CD4-positive, alpha-beta T cell (primary cell): Measurements from ENCODE around the gene GDPD5. TPM values are rescaled to one million over a fixed set of nuclear protein-coding genes. Genes with fewer than 3 reads are reported as not detected.

Experiments
- ATAC-seq: fragments of 200-7000 bp; cut with Tn5 transposase; one replicate; pipeline ENCODE4 v1.10.0; 2022; ENCODE audit warnings: mild to moderate bottlenecking; ENCODE audit not compliant: poor library complexity
- CTCF ChIA-PET: fragments of 350-600 bp; sonication (Branson Sonifier 250); formaldehyde crosslinking; loops from one replicate; lab custom pipeline; 2021; ENCODE audit warnings: antibody characterized with exemption, inconsistent platforms; lab: Charles Lee
- POLR2A ChIA-PET: fragments of 350-600 bp; sonication (Branson Sonifier 250); formaldehyde crosslinking; loops from one replicate; lab custom pipeline; 2021; ENCODE audit warnings: antibody characterized with exemption, inconsistent platforms; lab: Charles Lee
- DNase-seq, 14 experiments: peaks; one replicate each; pipeline ENCODE4 v3.0.0-alpha.2; 2013 to 2020; ENCODE audit warnings: mixed read lengths in 2 of 14
- H3K27ac ChIP-seq, 2 donors: one replicate each; pipeline versions ENCODE4 v1.5.1 to v1.7.0; 2013; ENCODE audit warnings: low read length in 2 of 2, low read depth in 1 of 2, mild to moderate bottlenecking in 1 of 2
- H3K27me3 ChIP-seq, 2 experiments: 1 replicate in 1 of 2; 2 replicates in 1 of 2; pipeline versions ENCODE4 v1.6.1 to v1.7.0; 2013; ENCODE audit warnings: low read length in 2 of 2, control low read depth in 1 of 2, mild to moderate bottlenecking in 1 of 2, moderate library complexity in 1 of 2; ENCODE audit not compliant: insufficient read depth in 2 of 2, control insufficient read depth in 1 of 2
- H3K36me3 ChIP-seq: one replicate; pipeline ENCODE4 v1.6.1; 2013; ENCODE audit warnings: low read length, control low read depth; ENCODE audit not compliant: insufficient read depth
- H3K4me1 ChIP-seq: one replicate; pipeline ENCODE4 v1.6.1; 2013; ENCODE audit warnings: low read length, control low read depth; ENCODE audit not compliant: insufficient read depth
- H3K4me3 ChIP-seq: one replicate; pipeline ENCODE4 v1.5.1; 2013; ENCODE audit warnings: mild to moderate bottlenecking, low read length, moderate library complexity
- H3K9me3 ChIP-seq, 2 experiments: 1 replicate in 1 of 2; 2 replicates in 1 of 2; pipeline versions ENCODE4 v1.6.1 to v1.7.0; 2013; ENCODE audit warnings: low read length in 2 of 2, mild to moderate bottlenecking in 2 of 2, control low read depth in 1 of 2, moderate library complexity in 1 of 2; ENCODE audit not compliant: control insufficient read depth in 1 of 2, insufficient read depth in 1 of 2
- H3K27ac Mint-ChIP-seq: one replicate; pipeline ENCODE4 v1.8.0; 2020; ENCODE audit warnings: mixed read lengths
- H3K27me3 Mint-ChIP-seq: one replicate; pipeline ENCODE4 v1.8.0; 2021; ENCODE audit warnings: mixed read lengths
- H3K36me3 Mint-ChIP-seq: one replicate; pipeline ENCODE4 v1.8.0; 2021; ENCODE audit warnings: low read depth, mixed read lengths
- H3K4me1 Mint-ChIP-seq: one replicate; pipeline ENCODE4 v1.8.0; 2021; ENCODE audit warnings: low read depth, mixed read lengths
- H3K4me3 Mint-ChIP-seq: one replicate; pipeline ENCODE4 v1.8.0; 2020; ENCODE audit warnings: mild to moderate bottlenecking, mixed read lengths
- H3K9me3 Mint-ChIP-seq: one replicate; pipeline ENCODE4 v1.8.0; 2020; ENCODE audit warnings: mixed read lengths
- intact Hi-C, 2 experiments: fragments of 100-400 bp; cut with DNase I in 1 of 2; cut with micrococcal nuclease in 1 of 2; formaldehyde crosslinking; loops; one replicate each; pipeline versions ENCODE4 v1.15.1 to v1.9.0; 2023 to 2025; cut with DNase I, micrococcal nuclease
- total RNA-seq, 174 experiments: library from RNA in 2 of 174; stranded (reverse) in 2 of 174; gene quantifications; one replicate each; pipeline ENCODE4 v1.2.3 and lab custom pipeline; 2021 to 2026
- TF ChIP-seq, protein P1 (sequence below): fragments of 200-600 bp; IDR thresholded peaks from one replicate; pipeline ENCODE4 v1.8.0; 2022; ENCODE audit warnings: antibody characterized with exemption, mild to moderate bottlenecking

Gene GDPD5
- total RNA-seq, 2 experiments from 2014 or later = 91.6 to 101 TPM

- no peaks in the 10 kb centered on the region for H3K27me3 Mint-ChIP-seq
- Histone ChIP-seq H3K27ac (no peak overlapping the region), H3K27me3 (no peaks in the 10 kb centered on the region), H3K9me3 (no peaks in the 10 kb centered on the region), H3K4me1 (peaks cover 27% of the 10 kb centered on the region), H3K36me3 (no peaks in the 10 kb centered on the region), H3K4me3 (no peak overlapping the region)
- no peak overlapping the region for H3K27ac Mint-ChIP-seq
- CTCF ChIA-PET = interaction anchor here (0.6 kb wide), 1 partner anchor 37 kb away, joined by 3 read pairs; no protein-coding TSS in a partner anchor
- TF ChIP-seq, protein P1, sequence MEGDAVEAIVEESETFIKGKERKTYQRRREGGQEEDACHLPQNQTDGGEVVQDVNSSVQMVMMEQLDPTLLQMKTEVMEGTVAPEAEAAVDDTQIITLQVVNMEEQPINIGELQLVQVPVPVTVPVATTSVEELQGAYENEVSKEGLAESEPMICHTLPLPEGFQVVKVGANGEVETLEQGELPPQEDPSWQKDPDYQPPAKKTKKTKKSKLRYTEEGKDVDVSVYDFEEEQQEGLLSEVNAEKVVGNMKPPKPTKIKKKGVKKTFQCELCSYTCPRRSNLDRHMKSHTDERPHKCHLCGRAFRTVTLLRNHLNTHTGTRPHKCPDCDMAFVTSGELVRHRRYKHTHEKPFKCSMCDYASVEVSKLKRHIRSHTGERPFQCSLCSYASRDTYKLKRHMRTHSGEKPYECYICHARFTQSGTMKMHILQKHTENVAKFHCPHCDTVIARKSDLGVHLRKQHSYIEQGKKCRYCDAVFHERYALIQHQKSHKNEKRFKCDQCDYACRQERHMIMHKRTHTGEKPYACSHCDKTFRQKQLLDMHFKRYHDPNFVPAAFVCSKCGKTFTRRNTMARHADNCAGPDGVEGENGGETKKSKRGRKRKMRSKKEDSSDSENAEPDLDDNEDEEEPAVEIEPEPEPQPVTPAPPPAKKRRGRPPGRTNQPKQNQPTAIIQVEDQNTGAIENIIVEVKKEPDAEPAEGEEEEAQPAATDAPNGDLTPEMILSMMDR = no peak
- POLR2A ChIA-PET = interaction anchor here (1.6 kb wide), 1 partner anchor 85 kb away, joined by 6 read pairs; no protein-coding TSS in a partner anchor
- intact Hi-C loops = loop anchor here in 1 of 2 experiments (10.0 kb wide), 1 partner anchor 256 kb away; no protein-coding TSS in a partner anchor
- ATAC-seq (no peak), DNase-seq (no peak)
- no peaks in the 10 kb centered on the region for H3K36me3 Mint-ChIP-seq
- no peaks in the 10 kb centered on the region for H3K9me3 Mint-ChIP-seq
- H3K4me3 Mint-ChIP-seq = peak overlapping the region; percentile 8
- H3K4me1 Mint-ChIP-seq = peaks cover 48% of the 10 kb centered on the region
These were observed 4.8 kb upstream of the GDPD5 start for GRCh38 chr11:75530577-75530976.

DNA sequence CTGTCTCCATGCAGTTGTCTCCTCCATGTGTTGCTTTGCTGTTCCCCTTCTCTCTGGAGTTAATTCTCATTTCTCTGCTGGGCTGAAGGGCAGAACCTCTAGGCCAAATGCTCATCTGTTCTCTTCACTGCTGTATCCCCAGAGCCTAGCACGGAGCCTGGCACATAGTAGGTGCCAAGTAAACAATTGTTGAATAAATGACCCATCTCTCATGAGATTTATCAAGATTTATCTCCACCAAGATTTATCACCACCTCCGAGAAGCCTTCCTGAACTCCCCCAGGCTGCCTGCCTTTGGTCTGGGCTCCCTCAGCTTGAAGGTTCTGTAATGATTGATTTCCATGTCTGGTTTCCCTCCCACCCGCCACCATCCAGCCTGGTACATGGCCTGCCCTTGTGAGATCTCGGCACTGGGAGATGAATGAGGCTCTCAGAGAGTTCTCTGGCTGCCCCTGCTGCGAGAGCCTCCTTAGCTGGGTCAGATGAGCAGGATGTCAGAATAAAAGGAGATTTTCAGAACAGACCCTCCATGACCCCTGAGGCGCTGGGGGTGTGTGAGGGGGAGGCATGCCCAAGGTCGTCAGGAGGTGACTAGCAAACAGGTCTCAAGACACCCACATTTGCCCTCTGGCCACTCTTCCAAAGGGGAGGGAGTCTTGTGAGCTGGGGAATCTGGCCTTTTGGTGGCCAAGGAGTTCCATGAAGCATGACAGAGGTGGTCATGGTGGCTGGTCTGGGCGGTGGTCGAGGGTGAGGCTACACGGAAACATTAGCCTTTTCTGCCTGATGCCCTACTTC is 2.4 kb upstream of the GDPD5 start:
- peak overlapping the region; percentile 0 for H3K27ac Mint-ChIP-seq
- no peaks in the 10 kb centered on the region for H3K27me3 Mint-ChIP-seq
- Histone ChIP-seq H3K36me3 (no peaks in the 10 kb centered on the region), H3K4me3 (no peak overlapping the region), H3K4me1 (peaks cover 41% of the 10 kb centered on the region), H3K9me3 (no peaks in the 10 kb centered on the region), H3K27me3 (no peaks in the 10 kb centered on the region), H3K27ac (no peak overlapping the region)
- H3K9me3 Mint-ChIP-seq = no peaks in the 10 kb centered on the region
- peaks cover 55% of the 10 kb centered on the region for H3K4me1 Mint-ChIP-seq
- no peaks in the 10 kb centered on the region for H3K36me3 Mint-ChIP-seq
- no peak for DNase-seq
- intact Hi-C loops = loop anchor here (2.0 to 5.0 kb wide), 4 partner anchors 19 to 251 kb away; partner anchors contain the start of gene RPS3 (in 1 of the 2)
- TF ChIP-seq, protein P1 = no peak
- ChIA-PET CTCF (interaction anchor here (0.6 kb wide), 1 partner anchor 384 kb away, joined by 4 read pairs; no protein-coding TSS in a partner anchor), POLR2A (no interaction called here)
- ATAC-seq = no peak
- peak overlapping the region; percentile 94 for H3K4me3 Mint-ChIP-seq

GRCh38 chr11:75527130-75527529 is 1.4 kb upstream of the GDPD5 start:
- H3K4me1 ChIP-seq = peaks cover 49% of the 10 kb centered on the region
- intact Hi-C loops = loop anchor here (2.0 to 5.0 kb wide), 4 partner anchors 18 to 250 kb away; partner anchors contain the start of gene RPS3 (in 1 of the 2)
- TF ChIP-seq, protein P1 = no peak
- Mint-ChIP-seq H3K27ac (peak overlapping the region; percentile 76), H3K9me3 (no peaks in the 10 kb centered on the region), H3K27me3 (no peaks in the 10 kb centered on the region), H3K4me3 (peak overlapping the region; percentile 94), H3K4me1 (peaks cover 60% of the 10 kb centered on the region), H3K36me3 (no peaks in the 10 kb centered on the region)
- H3K9me3 ChIP-seq = no peaks in the 10 kb centered on the region
- no peak overlapping the region for H3K4me3 ChIP-seq
- no peak overlapping the region for H3K27ac ChIP-seq
- DNase-seq = no peak
- no peaks in the 10 kb centered on the region for H3K36me3 ChIP-seq
- ChIA-PET POLR2A (no interaction called here), CTCF (no interaction called here)
- no peak for ATAC-seq
- no peaks in the 10 kb centered on the region for H3K27me3 ChIP-seq
